GM18868 (cell line): ENCODE measurements around the gene DSCAML1.

Experiments
- ATAC-seq: cut with Tn5 transposase; IDR thresholded peaks from one replicate; pipeline ENCODE4 v1.9.1; 2021; ENCODE audit warnings: mild to moderate bottlenecking, moderate library complexity; ENCODE audit not compliant: unreplicated experiment

Gene DSCAML1, protein sequence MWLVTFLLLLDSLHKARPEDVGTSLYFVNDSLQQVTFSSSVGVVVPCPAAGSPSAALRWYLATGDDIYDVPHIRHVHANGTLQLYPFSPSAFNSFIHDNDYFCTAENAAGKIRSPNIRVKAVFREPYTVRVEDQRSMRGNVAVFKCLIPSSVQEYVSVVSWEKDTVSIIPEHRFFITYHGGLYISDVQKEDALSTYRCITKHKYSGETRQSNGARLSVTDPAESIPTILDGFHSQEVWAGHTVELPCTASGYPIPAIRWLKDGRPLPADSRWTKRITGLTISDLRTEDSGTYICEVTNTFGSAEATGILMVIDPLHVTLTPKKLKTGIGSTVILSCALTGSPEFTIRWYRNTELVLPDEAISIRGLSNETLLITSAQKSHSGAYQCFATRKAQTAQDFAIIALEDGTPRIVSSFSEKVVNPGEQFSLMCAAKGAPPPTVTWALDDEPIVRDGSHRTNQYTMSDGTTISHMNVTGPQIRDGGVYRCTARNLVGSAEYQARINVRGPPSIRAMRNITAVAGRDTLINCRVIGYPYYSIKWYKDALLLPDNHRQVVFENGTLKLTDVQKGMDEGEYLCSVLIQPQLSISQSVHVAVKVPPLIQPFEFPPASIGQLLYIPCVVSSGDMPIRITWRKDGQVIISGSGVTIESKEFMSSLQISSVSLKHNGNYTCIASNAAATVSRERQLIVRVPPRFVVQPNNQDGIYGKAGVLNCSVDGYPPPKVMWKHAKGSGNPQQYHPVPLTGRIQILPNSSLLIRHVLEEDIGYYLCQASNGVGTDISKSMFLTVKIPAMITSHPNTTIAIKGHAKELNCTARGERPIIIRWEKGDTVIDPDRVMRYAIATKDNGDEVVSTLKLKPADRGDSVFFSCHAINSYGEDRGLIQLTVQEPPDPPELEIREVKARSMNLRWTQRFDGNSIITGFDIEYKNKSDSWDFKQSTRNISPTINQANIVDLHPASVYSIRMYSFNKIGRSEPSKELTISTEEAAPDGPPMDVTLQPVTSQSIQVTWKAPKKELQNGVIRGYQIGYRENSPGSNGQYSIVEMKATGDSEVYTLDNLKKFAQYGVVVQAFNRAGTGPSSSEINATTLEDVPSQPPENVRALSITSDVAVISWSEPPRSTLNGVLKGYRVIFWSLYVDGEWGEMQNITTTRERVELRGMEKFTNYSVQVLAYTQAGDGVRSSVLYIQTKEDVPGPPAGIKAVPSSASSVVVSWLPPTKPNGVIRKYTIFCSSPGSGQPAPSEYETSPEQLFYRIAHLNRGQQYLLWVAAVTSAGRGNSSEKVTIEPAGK (N-terminal part only)

DNA sequence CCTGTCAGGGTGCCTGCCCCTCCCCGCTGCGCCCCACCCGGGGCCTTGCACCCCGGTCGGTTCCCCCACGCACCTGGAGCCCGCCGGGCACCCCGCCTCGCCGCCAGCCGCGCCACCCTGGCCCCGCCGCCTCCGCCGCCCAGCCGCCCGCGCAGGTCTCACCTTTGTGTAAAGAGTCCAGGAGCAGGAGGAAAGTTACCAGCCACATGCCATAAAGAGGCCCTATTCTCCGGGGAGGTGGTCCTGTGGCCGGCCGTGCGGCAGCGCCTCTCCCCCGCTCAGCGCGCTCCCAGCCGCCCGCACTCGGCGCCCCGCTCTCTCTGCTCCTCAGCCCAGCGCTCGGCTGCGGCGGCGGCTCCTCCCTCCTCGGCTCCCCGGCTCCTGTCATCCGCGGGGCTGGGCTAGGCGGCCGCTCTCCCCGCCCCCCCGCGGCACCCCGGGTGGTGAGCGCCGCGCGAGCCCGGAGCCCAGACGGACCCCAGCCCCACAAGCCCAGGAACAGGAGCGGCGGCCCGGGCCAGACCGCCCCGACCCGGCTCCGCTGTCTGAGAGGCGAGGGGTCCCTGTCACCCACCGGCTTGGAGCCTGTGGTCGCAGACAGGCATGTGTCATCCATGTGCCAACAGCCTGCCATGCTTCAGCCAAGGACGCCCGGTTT lies at the start of gene DSCAML1:
DSCAML1 (minus strand) TSS at position 345 of the 658 bp plus-strand sequence; CDS start at position 208, 137 bp downstream.
- no peak for ATAC-seq

DNA sequence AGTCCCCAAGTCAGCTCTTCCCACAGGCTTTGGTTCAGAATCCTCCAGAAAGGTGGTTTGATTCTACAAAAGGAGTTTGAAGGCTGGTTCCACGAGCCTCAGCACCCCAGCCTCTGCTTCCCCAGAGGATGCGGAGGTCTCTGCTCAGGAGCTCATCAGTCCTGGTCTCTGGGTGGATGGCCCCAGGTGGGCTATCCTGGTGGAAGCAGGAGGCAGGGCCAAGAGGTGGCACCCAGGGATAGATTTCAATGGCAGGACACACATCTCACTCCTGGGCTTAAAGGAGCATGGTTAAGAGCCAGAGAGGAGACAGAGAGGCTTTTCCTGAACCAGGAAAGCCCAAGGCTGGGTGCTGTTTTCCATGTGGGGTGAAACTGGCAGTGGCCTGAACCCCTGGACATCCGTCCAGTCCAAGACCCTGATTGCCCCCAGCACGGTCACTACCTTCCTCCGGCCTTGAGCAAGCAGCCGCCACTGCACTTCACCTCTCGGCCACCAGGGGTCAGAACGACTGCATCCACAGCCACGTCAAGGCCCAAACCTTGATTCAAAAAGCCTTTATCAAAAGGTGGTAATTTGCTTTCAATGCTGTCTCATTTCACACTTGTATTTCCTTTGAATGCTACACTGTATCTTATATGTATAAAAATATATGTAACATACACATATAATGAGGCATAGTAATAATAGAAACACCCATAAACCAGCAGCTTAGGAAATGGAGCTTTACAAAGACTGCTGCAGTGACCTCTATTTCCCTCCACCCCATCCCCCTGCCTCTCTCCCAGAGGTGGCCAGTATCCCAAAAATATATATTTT lies 46.9 kb upstream of the DSCAML1 start:
- ATAC-seq = no peak

DNA sequence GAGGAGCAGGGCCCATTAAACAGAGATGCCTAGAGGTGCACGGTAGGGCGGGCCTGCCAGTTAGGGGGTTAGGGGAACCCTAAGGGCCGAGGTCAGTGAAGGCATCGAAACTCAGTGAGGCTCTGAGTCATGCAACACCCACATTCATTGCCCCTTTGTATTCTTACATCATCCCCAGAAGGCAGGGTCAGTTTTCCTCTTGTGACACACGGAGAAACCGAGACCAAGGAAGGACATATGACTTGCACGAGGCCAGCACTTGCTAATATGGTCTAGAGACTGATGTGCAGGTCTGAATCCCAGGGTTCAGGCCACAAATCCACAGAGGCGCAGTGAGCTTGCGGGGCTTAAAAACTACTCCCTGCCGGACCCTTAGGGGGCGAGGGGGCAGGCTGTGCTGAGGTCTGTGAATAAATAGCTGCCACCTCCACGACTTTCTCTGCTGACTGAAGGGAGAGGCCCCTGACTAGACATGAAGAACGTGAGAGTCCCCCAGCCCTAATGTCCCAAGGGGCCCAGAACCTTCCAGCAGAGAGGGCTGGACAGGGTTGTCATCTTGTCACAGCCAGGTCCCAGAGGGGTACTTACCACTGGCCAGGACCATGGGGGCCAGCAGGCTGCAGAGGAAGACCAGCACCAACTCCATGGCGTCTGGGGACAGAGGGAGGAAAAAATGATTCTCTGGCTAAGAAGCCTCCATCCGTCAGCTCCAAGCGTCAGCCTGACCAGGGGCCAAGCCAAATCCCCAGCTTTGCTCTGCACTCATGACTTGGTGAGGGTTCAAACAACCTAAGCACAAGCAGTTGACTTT lies 45.3 kb upstream of the DSCAML1 start:
- ATAC-seq = no peak

DNA sequence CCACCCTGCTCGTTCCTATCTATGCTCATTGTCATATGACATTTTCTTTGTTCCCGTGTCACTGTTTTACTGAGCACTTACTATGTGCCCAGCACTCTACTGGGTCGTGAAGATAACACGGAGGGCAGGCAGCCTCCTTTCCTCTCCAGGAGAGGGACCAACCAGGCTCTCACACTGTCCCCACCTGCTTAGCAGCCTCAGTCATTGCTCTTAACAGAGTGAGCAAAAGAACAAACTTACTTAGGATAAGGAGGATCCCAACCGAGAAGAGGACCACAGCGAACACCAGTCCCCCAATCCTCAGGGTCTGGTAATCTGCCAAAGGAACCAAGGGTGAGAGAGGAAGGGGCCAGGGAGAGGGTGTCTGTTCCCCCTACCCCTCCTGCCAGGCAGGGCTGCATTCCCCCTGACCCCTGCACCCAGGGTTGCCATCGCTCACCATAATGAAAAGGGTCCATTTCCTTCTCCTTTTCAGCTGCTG lies 44.6 kb upstream of the DSCAML1 start:
- no peak for ATAC-seq

DNA sequence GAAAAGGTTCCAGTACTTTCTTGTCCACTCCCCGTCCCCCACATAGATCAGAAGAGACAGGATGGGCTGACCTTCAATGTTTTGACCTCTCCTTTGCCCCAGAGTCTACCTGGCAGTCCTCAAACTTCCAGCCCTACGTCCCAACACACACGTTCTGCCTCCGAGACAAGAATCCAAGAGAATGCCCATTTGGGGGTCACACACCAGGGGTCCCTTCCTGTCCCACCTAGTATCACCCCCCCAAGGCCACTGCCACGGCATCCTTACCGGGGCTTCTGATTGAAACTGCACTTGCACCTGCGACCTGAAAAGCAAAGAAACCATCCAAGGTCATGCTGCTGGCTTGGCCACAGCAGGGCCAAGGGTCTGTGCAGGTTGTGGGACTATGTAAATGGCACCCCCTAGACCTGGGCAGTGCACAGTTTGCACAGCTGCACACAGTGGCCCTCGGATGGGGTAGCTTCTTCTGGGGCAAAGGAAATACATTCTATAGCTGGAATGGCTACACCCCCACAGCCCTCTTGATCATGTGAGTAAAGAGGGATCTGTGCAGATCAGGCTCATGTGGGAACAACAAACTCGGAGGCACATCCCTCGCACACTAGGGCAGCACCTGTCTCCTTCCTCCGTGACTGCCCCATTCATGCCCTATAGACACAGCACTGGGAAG lies 44.0 kb upstream of the DSCAML1 start:
- no peak for ATAC-seq

DNA sequence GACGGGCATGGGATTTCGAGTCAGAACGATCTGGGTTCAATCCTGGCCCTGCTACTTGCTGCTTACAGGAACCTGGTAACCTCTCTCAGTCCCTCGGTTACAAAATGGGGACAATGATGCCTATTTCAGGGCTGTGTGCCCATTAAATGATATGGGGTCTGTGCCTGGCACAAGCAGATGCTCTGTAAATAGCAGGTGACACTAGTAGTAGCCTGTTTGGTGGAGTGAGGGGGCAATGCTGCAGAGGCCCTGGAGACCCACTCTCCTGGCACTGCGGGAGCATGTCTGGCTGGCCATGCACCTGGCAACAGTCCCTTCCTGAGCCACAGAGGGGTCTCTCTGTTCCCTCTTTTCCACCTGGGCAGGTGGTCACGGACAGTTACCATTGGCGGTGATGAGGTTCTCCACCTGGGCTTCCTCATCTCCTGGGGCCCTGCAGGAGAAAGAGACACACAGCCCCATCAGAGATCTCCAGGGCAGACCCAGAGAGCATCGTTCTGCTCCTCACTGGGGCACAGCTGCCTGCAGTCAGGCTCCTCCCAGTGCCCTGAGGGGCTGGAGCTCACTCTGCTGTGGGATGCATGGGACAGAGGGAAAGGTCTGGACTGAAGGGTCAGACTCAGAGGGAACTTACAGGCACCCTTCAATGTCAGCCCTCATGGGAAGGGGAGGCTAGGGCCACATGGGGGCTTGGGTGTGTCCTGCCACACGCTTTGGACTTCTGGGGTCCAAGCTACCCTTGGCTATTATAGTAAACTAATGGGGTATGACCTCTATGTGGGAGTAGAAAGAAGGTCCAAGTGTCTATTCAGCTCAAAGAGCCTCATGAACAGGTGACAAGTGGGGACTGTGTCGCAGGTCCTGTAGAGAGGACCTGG lies 43.2 kb upstream of the DSCAML1 start:
- no peak for ATAC-seq

DNA sequence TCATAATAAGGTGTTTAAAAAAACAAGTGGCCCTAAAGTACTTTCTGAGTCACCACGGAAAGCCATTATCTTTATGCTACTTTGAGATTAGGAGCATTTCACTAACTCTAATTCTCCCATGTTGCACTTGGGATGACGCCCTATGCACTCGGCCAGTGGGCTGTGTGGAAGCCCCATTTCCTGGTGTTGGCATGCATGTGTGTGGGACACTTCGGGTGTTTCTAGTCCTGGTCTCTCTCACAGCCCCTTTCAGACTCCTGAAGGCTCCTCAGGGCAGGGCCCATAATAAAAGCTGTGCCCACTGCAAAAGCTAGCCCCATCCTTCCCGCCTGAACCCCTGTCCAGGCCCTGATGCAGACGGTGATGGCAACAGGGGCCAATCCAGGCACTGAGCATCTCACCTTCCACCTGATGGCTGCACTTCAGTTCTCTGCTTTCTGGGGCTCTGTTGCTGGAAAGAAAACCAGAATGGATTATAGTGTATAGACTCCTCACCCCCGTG lies 42.4 kb upstream of the DSCAML1 start:
- no peak for ATAC-seq

DNA sequence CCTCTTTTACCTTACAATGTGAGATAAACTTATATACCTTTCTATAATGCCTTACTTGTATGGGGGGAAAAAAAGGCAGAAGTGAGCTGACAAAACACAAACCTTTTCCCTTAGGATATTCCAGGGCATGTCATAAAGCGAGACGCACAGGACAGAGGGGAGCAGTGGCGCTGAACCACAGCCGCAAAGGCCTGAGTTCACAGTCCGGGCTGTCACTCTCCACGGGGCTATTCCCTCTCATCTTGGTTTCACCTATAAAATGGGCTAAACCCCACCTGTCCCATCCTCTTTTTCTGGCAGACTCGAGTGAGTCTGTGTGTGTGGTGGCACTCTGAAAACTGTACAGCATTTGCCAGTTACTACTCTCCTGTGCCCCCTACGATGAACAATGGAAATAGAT lies 41.9 kb upstream of the DSCAML1 start:
- no peak for ATAC-seq

DNA sequence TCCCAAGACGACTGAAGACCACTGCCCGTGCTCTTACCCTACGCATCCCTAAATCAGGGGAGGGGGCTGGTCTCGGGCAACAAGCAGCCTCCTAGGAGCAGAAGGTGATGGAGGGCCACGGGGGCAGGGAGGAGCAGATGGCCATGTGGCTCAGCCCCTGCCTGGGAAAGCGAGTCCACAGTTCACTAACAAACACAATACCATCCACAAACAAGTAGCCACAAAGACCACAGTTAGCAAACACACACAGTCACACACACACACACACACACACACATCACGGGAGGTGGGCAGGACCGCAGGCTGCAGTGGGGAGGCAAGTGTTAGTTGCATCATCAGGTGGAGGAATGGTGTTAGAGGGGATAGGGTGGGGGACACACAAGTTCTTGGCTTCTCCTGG lies 40.8 kb upstream of the DSCAML1 start:
- no peak for ATAC-seq

DNA sequence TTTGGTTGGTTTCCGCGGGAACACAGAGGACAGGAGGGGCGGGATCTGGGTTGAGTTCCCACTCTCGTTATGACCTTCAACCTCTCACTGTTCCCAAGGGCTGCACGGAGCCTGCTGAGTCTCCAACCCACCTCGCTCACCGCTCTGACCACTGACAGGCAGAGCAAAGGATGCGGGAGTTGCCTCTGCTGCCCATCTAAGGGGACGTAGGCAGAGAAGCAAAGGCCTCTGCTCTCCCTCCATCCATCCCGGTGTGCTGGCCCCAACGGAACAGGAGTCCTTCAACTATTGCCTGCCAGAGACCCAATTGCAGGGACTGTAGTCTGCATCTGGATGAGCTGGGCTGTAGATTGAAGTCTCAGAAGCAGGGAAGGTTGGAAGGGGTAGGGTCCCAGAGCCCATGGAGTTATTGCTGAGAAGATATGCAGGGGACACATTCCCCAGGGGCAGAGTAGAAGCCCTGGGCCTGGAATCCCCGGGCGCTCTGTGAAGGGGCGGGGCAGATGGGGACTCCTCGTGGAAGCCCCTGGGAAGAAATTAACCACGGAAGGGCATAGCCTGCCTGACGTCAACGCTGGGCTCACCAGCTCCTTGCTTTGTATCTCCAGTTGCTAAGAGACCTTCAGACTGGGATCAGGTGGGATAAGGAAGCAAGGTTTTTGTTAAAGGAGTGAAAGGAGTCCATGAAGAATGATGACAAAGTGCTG lies 40.2 kb upstream of the DSCAML1 start:
- ATAC-seq = no peak

DNA sequence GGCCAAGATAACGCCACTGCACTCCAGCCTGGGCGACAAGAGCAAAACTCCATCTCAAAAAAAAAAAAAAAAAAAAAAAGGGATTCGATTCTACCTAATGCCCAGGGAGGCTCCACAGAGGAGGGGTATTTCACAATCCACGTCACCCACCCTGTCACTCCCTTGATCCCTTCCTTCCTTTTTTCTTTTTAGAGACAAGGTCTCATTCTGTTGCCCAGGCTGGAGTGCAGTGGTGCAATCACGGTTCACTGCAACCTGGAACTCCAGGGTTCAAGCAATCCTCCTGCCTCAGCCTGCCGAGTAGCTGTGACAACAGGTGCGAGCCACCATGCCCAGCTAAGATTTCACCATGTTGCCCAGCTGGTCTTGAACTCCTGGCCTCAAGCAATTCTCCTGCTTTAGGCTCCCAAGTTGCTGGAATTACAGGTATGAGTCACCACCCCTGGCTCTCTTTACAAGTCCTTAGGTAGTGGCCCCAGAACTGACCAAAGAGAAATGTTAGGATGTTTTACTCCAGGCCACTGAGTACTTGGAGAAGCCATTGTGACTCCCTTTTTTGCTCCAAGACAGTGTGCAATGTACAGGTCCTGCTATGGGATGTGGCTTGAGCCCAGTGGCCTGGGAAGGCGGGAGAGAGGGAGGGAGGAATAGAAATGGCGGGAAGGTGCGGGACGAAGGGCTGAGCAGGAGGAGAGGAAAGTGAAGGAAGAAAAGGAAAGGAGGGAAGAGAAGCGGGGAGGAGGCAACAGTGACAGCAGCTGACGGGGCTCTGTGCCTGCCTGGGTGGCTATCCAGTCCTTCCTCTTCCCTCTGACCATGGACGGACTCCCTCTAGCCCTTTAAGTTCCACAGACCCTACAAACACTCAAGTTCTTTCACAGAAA lies 39.3 kb upstream of the DSCAML1 start:
- no peak for ATAC-seq

DNA sequence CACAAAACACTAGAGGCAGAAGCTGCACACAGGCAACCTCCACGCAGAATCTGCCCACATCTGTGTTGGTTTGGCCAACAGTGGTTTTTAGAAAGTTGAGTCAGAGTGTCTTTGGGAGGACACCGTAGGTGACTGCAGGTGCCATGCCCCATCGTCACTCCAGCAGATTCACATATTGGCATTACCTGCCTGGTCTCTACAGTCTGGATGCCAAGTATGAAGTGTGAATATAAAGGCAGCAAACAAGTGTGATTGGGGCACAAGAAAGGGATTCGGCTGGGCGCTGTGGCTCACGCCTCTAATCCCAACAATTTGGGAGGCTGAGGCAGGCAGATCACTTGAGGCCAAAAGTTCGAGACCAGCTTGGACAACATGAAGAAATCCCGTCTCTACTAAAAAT lies 38.6 kb upstream of the DSCAML1 start:
- no peak for ATAC-seq

DNA sequence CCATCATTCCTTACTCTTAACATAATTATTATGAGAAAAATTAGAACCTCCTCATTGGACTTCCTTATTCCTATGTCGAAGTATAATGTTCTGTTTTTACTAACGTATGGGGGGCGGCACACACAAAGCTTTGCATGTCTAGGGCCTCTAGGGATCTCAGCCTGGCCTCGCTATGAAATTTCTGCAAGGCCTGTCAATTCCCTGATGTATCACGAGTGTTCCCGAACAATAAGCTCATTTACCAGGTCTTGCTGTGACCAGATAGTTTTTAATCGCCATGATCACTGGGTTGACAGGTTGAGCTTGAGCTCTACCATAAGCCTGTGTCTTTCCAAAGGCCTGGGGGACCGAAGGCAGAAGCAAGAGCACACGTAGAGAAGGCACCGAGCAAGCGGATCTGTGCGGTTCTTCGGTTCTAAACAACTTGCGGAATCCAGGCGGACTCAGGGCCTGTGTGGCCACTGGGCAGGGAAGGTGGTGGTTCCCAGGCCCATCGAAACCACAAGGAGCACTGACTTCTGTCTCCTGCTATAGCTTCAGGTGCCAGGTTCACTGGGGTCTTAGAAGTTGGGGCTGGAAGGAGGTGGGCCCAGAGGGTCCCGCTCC lies 37.9 kb upstream of the DSCAML1 start:
- ATAC-seq = no peak

DNA sequence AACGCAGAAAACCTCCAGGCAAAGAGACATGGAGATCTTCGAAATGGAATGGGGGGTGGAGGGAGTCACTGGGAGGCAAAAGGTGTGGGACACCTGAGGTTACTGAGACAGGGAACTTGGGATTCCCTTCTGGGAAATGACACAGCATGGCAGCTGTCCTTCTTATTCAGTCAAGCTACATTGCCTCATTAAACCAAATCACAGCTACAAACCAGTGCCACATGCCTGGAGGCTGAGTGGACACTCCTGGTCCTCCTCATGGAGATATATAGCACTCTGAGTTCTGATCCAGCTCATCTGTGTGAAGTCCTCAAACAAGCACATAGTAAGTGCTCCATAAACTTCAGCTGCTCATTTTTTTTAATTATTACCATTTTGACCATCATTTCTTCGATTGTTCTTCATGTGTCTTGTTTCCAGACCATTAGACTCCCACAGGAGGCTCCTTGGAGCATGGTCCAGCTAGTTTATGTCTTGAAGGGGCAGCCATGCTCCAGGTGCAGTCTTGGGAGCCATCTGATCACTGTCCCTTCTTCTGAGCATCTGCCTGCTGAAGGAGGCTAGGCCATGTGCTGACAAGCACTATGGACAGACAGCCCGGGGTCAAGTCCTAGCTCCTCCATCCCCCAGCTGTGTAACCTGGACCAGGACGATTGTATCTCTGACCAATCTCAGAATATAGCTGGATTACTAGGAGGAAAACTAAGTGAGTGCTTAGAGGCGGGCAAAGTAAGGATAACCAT lies 37.2 kb upstream of the DSCAML1 start:
- ATAC-seq = no peak
